ENCODE measurements around the gene OR2M2.

DNA sequence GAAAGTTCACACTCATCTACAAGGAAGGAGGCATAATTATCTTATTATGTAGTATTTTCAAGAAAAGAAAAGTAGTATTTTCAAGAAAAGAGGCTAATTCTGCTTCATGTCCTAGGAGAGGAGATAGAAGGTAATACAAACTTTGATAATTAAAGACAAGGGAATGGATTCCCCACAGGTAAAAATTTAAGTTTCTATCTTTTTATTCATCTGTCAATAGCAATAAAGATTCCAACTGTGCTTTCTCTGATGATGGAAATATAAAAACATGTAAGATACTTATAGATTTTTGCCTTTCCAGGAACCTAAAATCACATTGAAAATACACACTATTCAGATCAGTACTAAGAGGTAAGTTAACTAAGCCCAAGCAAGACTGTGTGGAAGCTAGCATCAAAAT lies at the start of gene OR2M2:
- TF ChIP-seq EZH2 (IDR thresholded peaks at IDR 0.05; ENCODE audit: insufficient read depth, poor library complexity, severe bottlenecking) = no peak
- no peak for TF ChIP-seq EZH2phosphoT487 (IDR thresholded peaks at IDR 0.05; ENCODE audit: insufficient read depth, low read depth)

All from GM23248 (cell line).